Endothelial cell of umbilical vein (primary cell): ENCODE data around the gene MCU. TPM values are rescaled to one million over a fixed set of nuclear protein-coding genes. Genes with fewer than 3 reads are reported as not detected.

Experiments
- BruUV-seq: library from RNA; stranded (reverse); fragments of 400-500 nt; replicated peaks from 2 replicates; lab custom pipeline; 2021; lab: Mats Ljungman, UMichigan
- CTCF ChIA-PET: fragments of 300-600, 350-600 bp; sonication (Branson Sonifier 250); formaldehyde crosslinking; loops from one replicate; lab custom pipeline; 2021; ENCODE audit warnings: antibody characterized with exemption, inconsistent platforms; lab: Charles Lee
- POLR2A ChIA-PET: fragments of 300-600, 350-600 bp; sonication (Branson Sonifier 250); formaldehyde crosslinking; loops from one replicate; lab custom pipeline; 2021; ENCODE audit warnings: antibody characterized with exemption, inconsistent platforms; lab: Charles Lee
- DNase-seq: peaks from one replicate; pipeline ENCODE4 v3.0.0-alpha.2; 2011; ENCODE audit warnings: low read depth, low spot score
- FAIRE-seq: peaks from 2 replicates; lab custom pipeline; 2011; peaks lifted over from hg19 to GRCh38; lab: Jason Lieb, UNC
- H2AFZ ChIP-seq: 2 replicates; pipeline ENCODE4 v1.6.0; 2012; ENCODE audit warnings: low read depth, low read length, control low read depth, inconsistent platforms
- H3K27ac ChIP-seq: 2 replicates; pipeline ENCODE4 v1.5.1; 2011; ENCODE audit warnings: low read depth, mild to moderate bottlenecking, control low read depth, low read length, moderate library complexity; ENCODE audit not compliant: insufficient read depth
- H3K27me3 ChIP-seq, 2 experiments: 2 replicates each; pipeline versions ENCODE4 v1.6.0 to v1.6.1; 2011; ENCODE audit warnings: low read length in 2 of 2, mixed read lengths in 1 of 2; ENCODE audit not compliant: control insufficient read depth in 2 of 2, insufficient read depth in 2 of 2
- H3K36me3 ChIP-seq, 2 experiments: 2 replicates in 1 of 2; 3 replicates in 1 of 2; pipeline ENCODE4 v1.5.1; 2011; ENCODE audit warnings: low read length in 2 of 2, mild to moderate bottlenecking in 1 of 2, moderate library complexity in 1 of 2; ENCODE audit not compliant: control insufficient read depth in 2 of 2, insufficient read depth in 2 of 2; ENCODE audit errors: extremely low read depth in 1 of 2
- H3K4me1 ChIP-seq: 3 replicates; pipeline ENCODE4 v1.5.1; 2011; ENCODE audit warnings: mild to moderate bottlenecking, low read length; ENCODE audit not compliant: control insufficient read depth, insufficient read depth; ENCODE audit errors: extremely low read depth
- H3K4me2 ChIP-seq: 2 replicates; pipeline ENCODE4 v1.6.1; 2011; ENCODE audit warnings: low read length, control low read depth, mixed read lengths; ENCODE audit not compliant: insufficient read depth
- H3K4me3 ChIP-seq, 3 experiments: fragments of 200-600 bp in 1 of 3; sonication (generic), shearing (Covaris generic) in 1 of 3; replicated peaks in 1 of 3; 2 replicates each; pipeline ENCODE4 v1.5.1; 2011 to 2016; ENCODE audit warnings: control low read depth in 3 of 3, low read length in 3 of 3, mild to moderate bottlenecking in 2 of 3, inconsistent platforms in 1 of 3, low read depth in 1 of 3, moderate library complexity in 1 of 3; ENCODE audit not compliant: insufficient read depth in 1 of 3
- H3K79me2 ChIP-seq: 2 replicates; pipeline ENCODE4 v1.6.0; 2012; ENCODE audit warnings: low read length, inconsistent platforms; ENCODE audit not compliant: control insufficient read depth, insufficient read depth
- H3K9ac ChIP-seq: replicated peaks from 2 replicates; pipeline ENCODE3; 2011; ENCODE audit warnings: low read length, control low read depth; ENCODE audit not compliant: insufficient read depth; ENCODE audit errors: extremely low read depth
- H3K9me1 ChIP-seq: replicated peaks from 3 replicates; pipeline ENCODE4 v1.6.0; 2011; ENCODE audit warnings: mild to moderate bottlenecking, low read length; ENCODE audit not compliant: control insufficient read depth, insufficient read depth; ENCODE audit errors: extremely low read depth
- H3K9me3 ChIP-seq: replicated peaks from 2 replicates; pipeline ENCODE4 v1.5.1; 2012; ENCODE audit warnings: low read length, inconsistent platforms; ENCODE audit not compliant: control insufficient read depth, insufficient read depth
- H4K20me1 ChIP-seq: replicated peaks from 2 replicates; pipeline ENCODE3; 2011; ENCODE audit warnings: mild to moderate bottlenecking, low read length; ENCODE audit not compliant: control insufficient read depth, insufficient read depth; ENCODE audit errors: extremely low read depth
- EZH2 ChIP-seq: IDR thresholded peaks from 2 replicates; pipeline ENCODE4 v1.6.1; 2012; ENCODE audit warnings: borderline replicate concordance, low read depth, mild to moderate bottlenecking, moderate library complexity, low read length, inconsistent platforms; ENCODE audit not compliant: severe bottlenecking
- FOS ChIP-seq: IDR thresholded peaks from 2 replicates; pipeline ENCODE4 v1.6.1; 2011; ENCODE audit warnings: mild to moderate bottlenecking, low read length, moderate library complexity, borderline replicate concordance; ENCODE audit not compliant: insufficient read depth
- GATA2 ChIP-seq: IDR thresholded peaks from 2 replicates; pipeline ENCODE4 v1.7.0; 2011; ENCODE audit warnings: low read depth, mild to moderate bottlenecking, moderate library complexity, mixed read lengths, low read length; ENCODE audit not compliant: insufficient read length, insufficient read depth
- JUN ChIP-seq: IDR thresholded peaks from 2 replicates; pipeline ENCODE4 v1.6.1; 2011; ENCODE audit warnings: borderline replicate concordance, low read depth; ENCODE audit not compliant: insufficient read length, insufficient read depth
- MYC ChIP-seq: IDR thresholded peaks from one replicate; pipeline ENCODE4 v1.6.1; 2011; ENCODE audit warnings: mild to moderate bottlenecking, low read depth, low read length
- POLR2A ChIP-seq: IDR thresholded peaks from 2 replicates; pipeline ENCODE4 v1.6.1; 2012; ENCODE audit warnings: low read depth, mild to moderate bottlenecking, control low read depth, low read length
- POLR2AphosphoS5 ChIP-seq: IDR thresholded peaks from 2 replicates; pipeline ENCODE4 v1.6.1; 2012; ENCODE audit warnings: low read depth, mild to moderate bottlenecking, control low read depth, low read length, moderate library complexity; ENCODE audit not compliant: insufficient read depth
- dilution Hi-C: fragments of 300-500 bp; cut with MboI; formaldehyde crosslinking; loops from one replicate; pipeline ENCODE4 v1.15.0; 2019; ENCODE audit warnings: low sequenced_read_pairs; ENCODE audit not compliant: extremely low pct_ligation_motif_present
- intact Hi-C: fragments of 100-400 bp; cut with micrococcal nuclease; formaldehyde crosslinking; loops from one replicate; pipeline ENCODE4 v1.10.0; 2022
- polyA plus RNA-seq, 4 experiments: library from polyadenylated mRNA; depleted of rRNA in 3 of 4; stranded (reverse) in 3 of 4; unstranded in 1 of 4; fragments of >200 nt; gene quantifications; 2 replicates each; pipeline versions ENCODE4 v1.2.1 to v1.2.3, GENCODE V29; 2011 to 2012; ENCODE audit warnings: missing spikeins in 1 of 4
- total RNA-seq: library from RNA; stranded (reverse); gene quantifications from 2 replicates; pipeline ENCODE4 v1.2.3, GENCODE V29; 2021
- TF ChIP-seq, protein P1 (sequence below): IDR thresholded peaks from 2 replicates; pipeline ENCODE4 v1.6.1; 2011; ENCODE audit not compliant: insufficient read depth, insufficient read length
- TF ChIP-seq, protein P2 (sequence below), 2 donors: IDR thresholded peaks; 1 replicate in 1 of 2; 2 replicates in 1 of 2; pipeline ENCODE4 v1.5.1; 2011; ENCODE audit warnings: low read length in 2 of 2, mild to moderate bottlenecking in 2 of 2, moderate library complexity in 2 of 2, control low read depth in 1 of 2, inconsistent platforms in 1 of 2, low read depth in 1 of 2; ENCODE audit not compliant: insufficient read depth in 1 of 2; ENCODE audit errors: extremely low read depth in 1 of 2

The MCU gene
- total and polyA plus RNA-seq, 2 donors (not counting 3 experiments of a cell fraction or from before 2014, with no cell fraction given), result 25.2 to 37.2 TPM

DNA sequence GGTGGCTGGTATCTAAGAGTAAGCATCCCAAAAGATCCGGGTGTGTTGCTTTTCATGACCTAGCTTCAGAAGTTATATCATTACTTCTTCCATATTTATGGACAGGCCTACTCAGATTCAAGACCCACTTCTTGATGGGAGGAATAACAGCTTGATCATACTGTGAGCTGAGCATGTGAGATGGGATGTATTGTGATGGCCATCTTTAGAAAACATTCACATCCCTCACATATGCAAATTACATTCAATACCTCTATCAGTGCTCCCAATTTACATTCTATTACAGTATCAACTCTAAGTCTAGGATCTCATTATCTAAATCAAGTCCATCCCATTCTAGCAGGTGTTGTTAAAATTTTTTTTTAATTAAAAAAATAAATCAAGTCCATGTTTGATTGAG lies 101.8 kb downstream of the MCU start:
- no TSS peak for BruUV-seq
- Histone ChIP-seq H3K4me1 (peaks cover 18% of the 10 kb centered on the region), H3K4me3 (no peak overlapping the region), H3K9me3 (no peaks in the 10 kb centered on the region), H3K27me3 (no peaks in the 10 kb centered on the region), H3K9ac (no peak overlapping the region), H4K20me1 (no peaks in the 10 kb centered on the region), H3K36me3 (no peaks in the 10 kb centered on the region), H3K79me2 (no peaks in the 10 kb centered on the region), H2AFZ (no peak overlapping the region), H3K27ac (no peak overlapping the region), H3K4me2 (no peak overlapping the region), H3K9me1 (no peaks in the 10 kb centered on the region)
- ChIA-PET POLR2A (no interaction called here), CTCF (interaction anchor here (1.1 kb wide), 1 partner anchor 97 kb away, joined by 4 read pairs; no protein-coding TSS in a partner anchor)
- no peak for FAIRE-seq
- no peak for DNase-seq
- dilution Hi-C loops, result no loop called here
- intact Hi-C loops, result no loop called here
- TF ChIP-seq JUN, result no peak

- no peak for TF ChIP-seq GATA2
- TF ChIP-seq FOS, result no peak
- TF ChIP-seq JUN, result no peak
- no peak for TF ChIP-seq POLR2A
- TF ChIP-seq, protein P1, sequence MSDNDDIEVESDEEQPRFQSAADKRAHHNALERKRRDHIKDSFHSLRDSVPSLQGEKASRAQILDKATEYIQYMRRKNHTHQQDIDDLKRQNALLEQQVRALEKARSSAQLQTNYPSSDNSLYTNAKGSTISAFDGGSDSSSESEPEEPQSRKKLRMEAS, result no peak
- TF ChIP-seq MYC, result no peak
- TF ChIP-seq POLR2AphosphoS5, result no peak
- TF ChIP-seq, protein P2, sequence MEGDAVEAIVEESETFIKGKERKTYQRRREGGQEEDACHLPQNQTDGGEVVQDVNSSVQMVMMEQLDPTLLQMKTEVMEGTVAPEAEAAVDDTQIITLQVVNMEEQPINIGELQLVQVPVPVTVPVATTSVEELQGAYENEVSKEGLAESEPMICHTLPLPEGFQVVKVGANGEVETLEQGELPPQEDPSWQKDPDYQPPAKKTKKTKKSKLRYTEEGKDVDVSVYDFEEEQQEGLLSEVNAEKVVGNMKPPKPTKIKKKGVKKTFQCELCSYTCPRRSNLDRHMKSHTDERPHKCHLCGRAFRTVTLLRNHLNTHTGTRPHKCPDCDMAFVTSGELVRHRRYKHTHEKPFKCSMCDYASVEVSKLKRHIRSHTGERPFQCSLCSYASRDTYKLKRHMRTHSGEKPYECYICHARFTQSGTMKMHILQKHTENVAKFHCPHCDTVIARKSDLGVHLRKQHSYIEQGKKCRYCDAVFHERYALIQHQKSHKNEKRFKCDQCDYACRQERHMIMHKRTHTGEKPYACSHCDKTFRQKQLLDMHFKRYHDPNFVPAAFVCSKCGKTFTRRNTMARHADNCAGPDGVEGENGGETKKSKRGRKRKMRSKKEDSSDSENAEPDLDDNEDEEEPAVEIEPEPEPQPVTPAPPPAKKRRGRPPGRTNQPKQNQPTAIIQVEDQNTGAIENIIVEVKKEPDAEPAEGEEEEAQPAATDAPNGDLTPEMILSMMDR (IDR thresholded peaks at IDR 0.05; ENCODE audit: extremely low read depth in 1 of 2, insufficient read depth in 1 of 2, low read depth in 1 of 2, low read length in 2 of 2), result no peak
- no peak for TF ChIP-seq EZH2
- Histone ChIP-seq H4K20me1 (no peaks in the 10 kb centered on the region), H3K27ac (no peak overlapping the region), H3K4me1 (peaks cover 18% of the 10 kb centered on the region), H3K36me3 (no peaks in the 10 kb centered on the region), H3K9ac (no peak overlapping the region), H3K4me3 (no peak overlapping the region), H3K9me1 (no peaks in the 10 kb centered on the region), H3K27me3 (no peaks in the 10 kb centered on the region), H3K9me3 (no peaks in the 10 kb centered on the region), H2AFZ (no peak overlapping the region), H3K4me2 (no peak overlapping the region), H3K79me2 (no peaks in the 10 kb centered on the region)
- FAIRE-seq, result no peak
- DNase-seq, result peak; percentile 15
- POLR2A ChIA-PET, result no interaction called here
- intact Hi-C loops, result no loop called here
- CTCF ChIA-PET, result interaction anchor here (1.1 kb wide), 2 partner anchors 12 to 97 kb away, joined by 3 to 4 read pairs; no protein-coding TSS in a partner anchor
- dilution Hi-C loops, result no loop called here
- BruUV-seq, result no TSS peak
Observed at GRCh38 chr10:72794260-72794659, 102.3 kb downstream of the MCU start.
